CD4-positive, alpha-beta T cell treated with Interleukin-17A for 1 hour (primary cell): Measurements from ENCODE around the gene SEMG1.
A peak's percentile ranks its signal among the peaks of the same experiment; 100 is the strongest.

ENCODE experiments used
- DNase-seq: peaks from one replicate; pipeline ENCODE4 v3.0.0-alpha.2; 2020

The SEMG1 gene

GRCh38 chr20:45226287-45226686, 19.5 kb downstream of the SEMG1 start:
- no peak for DNase-seq

GRCh38 chr20:45229264-45230056, 22.6 kb downstream of the SEMG1 start:
- peak; percentile 14 for DNase-seq

GRCh38 chr20:45230631-45231030, 23.8 kb downstream of the SEMG1 start:
- no peak for DNase-seq

GRCh38 chr20:45235995-45236394, 29.2 kb downstream of the SEMG1 start:
- no peak for DNase-seq

GRCh38 chr20:45238139-45238538, 31.3 kb downstream of the SEMG1 start:
- no peak for DNase-seq

GRCh38 chr20:45246109-45246508, 39.3 kb downstream of the SEMG1 start:
- no peak for DNase-seq

GRCh38 chr20:45247865-45248264, 41.0 kb downstream of the SEMG1 start:
- DNase-seq, result no peak

- no peak for DNase-seq
Measured at GRCh38 chr20:45248609-45249008, 41.8 kb downstream of the SEMG1 start.

- DNase-seq, result no peak
Measured at GRCh38 chr20:45251884-45252560, 45.2 kb downstream of the SEMG1 start.

- DNase-seq, result no peak
Measured at GRCh38 chr20:45253261-45253660, 46.4 kb downstream of the SEMG1 start.

GRCh38 chr20:45254383-45255262, 47.8 kb downstream of the SEMG1 start, which contains the start of gene SLPI:
TSS of gene SLPI (minus strand) at chr20:45254564. CDS start at chr20:45254543, 21 bp downstream.
- no peak for DNase-seq

- no peak for DNase-seq
Measured at GRCh38 chr20:45257161-45257560, 50.3 kb downstream of the SEMG1 start.

GRCh38 chr20:45257711-45258110, 50.9 kb downstream of the SEMG1 start:
- DNase-seq, result no peak

- DNase-seq, result no peak
Measured at GRCh38 chr20:45258259-45258658, 51.4 kb downstream of the SEMG1 start.

GRCh38 chr20:45258664-45259063, 51.8 kb downstream of the SEMG1 start:
- DNase-seq, result no peak
